HEK293 (cell line): ENCODE results near the gene TNFRSF25.

Experiments used
- CTCF ChIA-PET: fragments of 350-600 bp; formaldehyde crosslinking; extraction: SDS; loops from one replicate; lab custom pipeline; 2021; ENCODE audit warnings: antibody characterized with exemption; lab: Yijun Ruan, JAX
- POLR2A ChIA-PET: fragments of 300-600 bp; formaldehyde crosslinking; extraction: SDS; loops from one replicate; lab custom pipeline; 2020; ENCODE audit warnings: antibody characterized with exemption, inconsistent platforms; lab: Yijun Ruan, JAX
- H3K27ac ChIP-seq: fragments of 200-500 bp; sonication (Bioruptor generic); 2 replicates; pipeline ENCODE4 v1.5.1; 2014; ENCODE audit warnings: low read depth, low read length, control low read depth, inconsistent platforms; ENCODE audit errors: extremely low read depth
- H3K36me3 ChIP-seq, 2 experiments: fragments of 200-500 bp in 1 of 2; sonication (Bioruptor generic) in 1 of 2; 1 replicate in 1 of 2; 2 replicates in 1 of 2; pipeline ENCODE4 v1.5.1; 2014 to 2017; ENCODE audit warnings: inconsistent platforms in 2 of 2, low read length in 2 of 2; ENCODE audit not compliant: control insufficient read depth in 2 of 2, insufficient read depth in 1 of 2
- H3K4me1 ChIP-seq: fragments of 200-500 bp; sonication (Bioruptor generic); 2 replicates; pipeline ENCODE4 v1.5.1; 2014; ENCODE audit warnings: mild to moderate bottlenecking, low read length, inconsistent platforms; ENCODE audit not compliant: control insufficient read depth, insufficient read depth
- H3K4me3 ChIP-seq: 2 replicates; pipeline ENCODE4 v1.5.1; 2011; ENCODE audit warnings: low read depth, mild to moderate bottlenecking, control low read depth, low read length, moderate library complexity
- H3K9me3 ChIP-seq: fragments of 200-500 bp; sonication (Bioruptor generic); 2 replicates; pipeline ENCODE4 v1.5.1; 2014; ENCODE audit warnings: low read depth, low read length, inconsistent platforms; ENCODE audit not compliant: control insufficient read depth, insufficient read depth
- GLI2 ChIP-seq: fragments of 450-650 bp; formaldehyde crosslinking; IDR thresholded peaks from 2 replicates; pipeline ENCODE4; 2017; ENCODE audit warnings: missing biosample characterization, missing genetic modification characterization, low read depth, borderline replicate concordance
- GLIS1 ChIP-seq: fragments of 450-650 bp; formaldehyde crosslinking; IDR thresholded peaks from 2 replicates; pipeline ENCODE4 v1.5.1; 2016; ENCODE audit warnings: missing biosample characterization, missing genetic modification characterization
- SP3 ChIP-seq: fragments of 450-650 bp; formaldehyde crosslinking; IDR thresholded peaks from 2 replicates; pipeline ENCODE4 v1.5.1; 2016; ENCODE audit warnings: missing biosample characterization, missing genetic modification characterization
- TCF7L2 ChIP-seq: IDR thresholded peaks from 2 replicates; pipeline ENCODE4 v1.6.1; 2011; ENCODE audit warnings: low read depth, mild to moderate bottlenecking, inconsistent platforms, low read length, moderate library complexity, borderline replicate concordance
- ZNF341 ChIP-seq: fragments of 450-650 bp; formaldehyde crosslinking; IDR thresholded peaks from 2 replicates; pipeline ENCODE4; 2016; ENCODE audit warnings: low read depth, missing biosample characterization, missing genetic modification characterization
- ZNF366 ChIP-seq: fragments of 450-650 bp; formaldehyde crosslinking; conservative IDR thresholded peaks from 2 replicates; pipeline ENCODE4 v1.5.1; 2016; ENCODE audit warnings: missing biosample characterization, missing genetic modification characterization
- ZNF544 ChIP-seq: fragments of 450-650 bp; formaldehyde crosslinking; IDR thresholded peaks from 2 replicates; pipeline ENCODE4 v1.5.0; 2017; ENCODE audit warnings: missing biosample characterization, missing genetic modification characterization
- ZNF548 ChIP-seq: fragments of 450-650 bp; formaldehyde crosslinking; IDR thresholded peaks from 2 replicates; pipeline ENCODE4 v1.5.1; 2016; ENCODE audit warnings: missing biosample characterization, missing genetic modification characterization
- ZNF596 ChIP-seq: fragments of 450-650 bp; IDR thresholded peaks from 2 replicates; pipeline ENCODE4 v1.5.0; 2018; ENCODE audit warnings: missing biosample characterization, mild to moderate bottlenecking, missing genetic modification characterization, moderate library complexity
- ZNF785 ChIP-seq: fragments of 450-650 bp; formaldehyde crosslinking; IDR thresholded peaks from 2 replicates; pipeline ENCODE4 v1.5.1; 2016; ENCODE audit warnings: missing biosample characterization, missing genetic modification characterization
- TF ChIP-seq, protein P1 (sequence below): fragments of 450-650 bp; formaldehyde crosslinking; IDR thresholded peaks from 2 replicates; pipeline ENCODE4 v1.5.1; 2017; ENCODE audit warnings: missing biosample characterization, mild to moderate bottlenecking, missing genetic modification characterization, moderate library complexity
- TF ChIP-seq, protein P2 (sequence below): fragments of 450-650 bp; formaldehyde crosslinking; IDR thresholded peaks from 2 replicates; pipeline ENCODE4 v1.5.1; 2016; ENCODE audit warnings: missing biosample characterization, missing genetic modification characterization
- TF ChIP-seq, protein P3 (sequence below): fragments of 450-650 bp; formaldehyde crosslinking; IDR thresholded peaks from 2 replicates; pipeline ENCODE4 v1.5.1; 2016; ENCODE audit warnings: missing biosample characterization, missing genetic modification characterization
- TF ChIP-seq, protein P4 (sequence below): fragments of 450-650 bp; formaldehyde crosslinking; conservative IDR thresholded peaks from 2 replicates; pipeline ENCODE4 v1.5.1; 2016; ENCODE audit warnings: low read depth, missing biosample characterization, missing genetic modification characterization
- TF ChIP-seq, protein P5 (sequence below): fragments of 450-650 bp; formaldehyde crosslinking; IDR thresholded peaks from 2 replicates; pipeline ENCODE4 v1.5.1; 2016; ENCODE audit warnings: missing biosample characterization, missing genetic modification characterization, borderline replicate concordance
- TF ChIP-seq, protein P6 (sequence below): fragments of 450-650 bp; formaldehyde crosslinking; optimal IDR thresholded peaks from 2 replicates; pipeline ENCODE3; 2016; ENCODE audit warnings: missing biosample characterization, mild to moderate bottlenecking, missing genetic modification characterization
- TF ChIP-seq, protein P7 (sequence below): fragments of 450-650 bp; formaldehyde crosslinking; IDR thresholded peaks from 2 replicates; pipeline ENCODE4 v1.5.1; 2016; ENCODE audit warnings: missing biosample characterization, missing genetic modification characterization, borderline replicate concordance
- TF ChIP-seq, protein P8 (sequence below): fragments of 450-650 bp; formaldehyde crosslinking; IDR thresholded peaks from 2 replicates; pipeline ENCODE4 v1.5.1; 2016; ENCODE audit warnings: missing biosample characterization, missing genetic modification characterization

Gene TNFRSF25

DNA sequence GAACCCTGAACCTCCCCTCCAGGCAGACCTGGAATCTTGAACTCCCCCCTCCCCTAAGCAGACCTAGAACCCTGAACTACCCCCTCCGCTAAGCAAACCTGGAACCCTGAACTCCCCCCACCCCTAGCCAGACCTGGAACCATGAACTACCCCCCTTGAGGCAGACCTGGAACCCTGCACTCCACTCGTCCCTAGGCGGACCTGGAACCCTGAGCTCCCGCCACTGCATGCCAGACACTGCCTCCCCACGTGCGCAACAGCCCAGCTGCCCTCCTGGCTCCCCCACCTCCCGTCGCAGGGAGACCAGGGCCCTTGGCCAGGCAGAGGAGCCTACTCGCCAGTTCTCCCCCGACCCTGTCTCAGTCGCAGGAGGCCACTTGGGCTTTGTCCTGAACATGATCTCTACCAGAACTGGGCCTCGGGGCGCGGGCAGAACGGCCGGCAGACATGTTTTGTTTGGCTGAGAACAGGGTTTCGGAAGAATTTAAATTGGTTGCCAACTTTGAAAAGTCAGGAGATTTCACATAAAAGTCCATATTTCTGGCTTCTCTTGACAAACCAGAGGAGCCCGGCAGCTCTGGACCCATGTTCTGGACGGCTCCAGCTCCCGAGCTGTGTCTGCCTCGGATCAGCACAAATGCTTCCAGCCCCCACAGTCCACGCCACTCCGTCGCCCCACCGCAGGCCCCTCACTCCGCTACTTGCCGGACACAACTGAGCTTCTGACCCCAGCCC is 34.7 kb upstream of the TNFRSF25 start:
- ChIA-PET POLR2A (interaction anchor here (1.9 kb wide), 1 partner anchor 10 kb away, joined by 4 read pairs; the partner anchor contains the start of gene PLEKHG5), CTCF (interaction anchor here (0.6 kb wide), 1 partner anchor 23 kb away, joined by 3 read pairs; no protein-coding TSS in a partner anchor)
- Histone ChIP-seq H3K4me3 (no peak overlapping the region), H3K36me3 (no peaks in the 10 kb centered on the region), H3K27ac (no peak overlapping the region), H3K9me3 (no peaks in the 10 kb centered on the region), H3K4me1 (no peaks in the 10 kb centered on the region)
- TF ChIP-seq, protein P1, sequence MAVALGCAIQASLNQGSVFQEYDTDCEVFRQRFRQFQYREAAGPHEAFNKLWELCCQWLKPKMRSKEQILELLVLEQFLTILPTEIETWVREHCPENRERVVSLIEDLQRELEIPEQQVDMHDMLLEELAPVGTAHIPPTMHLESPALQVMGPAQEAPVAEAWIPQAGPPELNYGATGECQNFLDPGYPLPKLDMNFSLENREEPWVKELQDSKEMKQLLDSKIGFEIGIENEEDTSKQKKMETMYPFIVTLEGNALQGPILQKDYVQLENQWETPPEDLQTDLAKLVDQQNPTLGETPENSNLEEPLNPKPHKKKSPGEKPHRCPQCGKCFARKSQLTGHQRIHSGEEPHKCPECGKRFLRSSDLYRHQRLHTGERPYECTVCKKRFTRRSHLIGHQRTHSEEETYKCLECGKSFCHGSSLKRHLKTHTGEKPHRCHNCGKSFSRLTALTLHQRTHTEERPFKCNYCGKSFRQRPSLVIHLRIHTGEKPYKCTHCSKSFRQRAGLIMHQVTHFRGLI, result no peak
- TF ChIP-seq, protein P2, sequence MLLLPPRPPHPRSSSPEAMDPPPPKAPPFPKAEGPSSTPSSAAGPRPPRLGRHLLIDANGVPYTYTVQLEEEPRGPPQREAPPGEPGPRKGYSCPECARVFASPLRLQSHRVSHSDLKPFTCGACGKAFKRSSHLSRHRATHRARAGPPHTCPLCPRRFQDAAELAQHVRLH (tag by site-specific recombination), result no peak
- TF ChIP-seq ZNF785 (tag by site-specific recombination), result no peak
- no peak for TF ChIP-seq ZNF366
- TF ChIP-seq, protein P3, sequence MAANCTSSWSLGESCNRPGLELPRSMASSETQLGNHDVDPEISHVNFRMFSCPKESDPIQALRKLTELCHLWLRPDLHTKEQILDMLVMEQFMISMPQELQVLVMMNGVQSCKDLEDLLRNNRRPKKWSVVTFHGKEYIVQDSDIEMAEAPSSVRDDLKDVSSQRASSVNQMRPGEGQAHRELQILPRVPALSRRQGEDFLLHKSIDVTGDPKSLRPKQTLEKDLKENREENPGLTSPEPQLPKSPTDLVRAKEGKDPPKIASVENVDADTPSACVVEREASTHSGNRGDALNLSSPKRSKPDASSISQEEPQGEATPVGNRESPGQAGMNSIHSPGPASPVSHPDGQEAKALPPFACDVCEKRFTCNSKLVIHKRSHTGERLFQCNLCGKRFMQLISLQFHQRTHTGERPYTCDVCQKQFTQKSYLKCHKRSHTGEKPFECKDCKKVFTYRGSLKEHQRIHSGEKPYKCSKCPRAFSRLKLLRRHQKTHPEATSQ (tag by site-specific recombination), result no peak
- TF ChIP-seq, protein P4, sequence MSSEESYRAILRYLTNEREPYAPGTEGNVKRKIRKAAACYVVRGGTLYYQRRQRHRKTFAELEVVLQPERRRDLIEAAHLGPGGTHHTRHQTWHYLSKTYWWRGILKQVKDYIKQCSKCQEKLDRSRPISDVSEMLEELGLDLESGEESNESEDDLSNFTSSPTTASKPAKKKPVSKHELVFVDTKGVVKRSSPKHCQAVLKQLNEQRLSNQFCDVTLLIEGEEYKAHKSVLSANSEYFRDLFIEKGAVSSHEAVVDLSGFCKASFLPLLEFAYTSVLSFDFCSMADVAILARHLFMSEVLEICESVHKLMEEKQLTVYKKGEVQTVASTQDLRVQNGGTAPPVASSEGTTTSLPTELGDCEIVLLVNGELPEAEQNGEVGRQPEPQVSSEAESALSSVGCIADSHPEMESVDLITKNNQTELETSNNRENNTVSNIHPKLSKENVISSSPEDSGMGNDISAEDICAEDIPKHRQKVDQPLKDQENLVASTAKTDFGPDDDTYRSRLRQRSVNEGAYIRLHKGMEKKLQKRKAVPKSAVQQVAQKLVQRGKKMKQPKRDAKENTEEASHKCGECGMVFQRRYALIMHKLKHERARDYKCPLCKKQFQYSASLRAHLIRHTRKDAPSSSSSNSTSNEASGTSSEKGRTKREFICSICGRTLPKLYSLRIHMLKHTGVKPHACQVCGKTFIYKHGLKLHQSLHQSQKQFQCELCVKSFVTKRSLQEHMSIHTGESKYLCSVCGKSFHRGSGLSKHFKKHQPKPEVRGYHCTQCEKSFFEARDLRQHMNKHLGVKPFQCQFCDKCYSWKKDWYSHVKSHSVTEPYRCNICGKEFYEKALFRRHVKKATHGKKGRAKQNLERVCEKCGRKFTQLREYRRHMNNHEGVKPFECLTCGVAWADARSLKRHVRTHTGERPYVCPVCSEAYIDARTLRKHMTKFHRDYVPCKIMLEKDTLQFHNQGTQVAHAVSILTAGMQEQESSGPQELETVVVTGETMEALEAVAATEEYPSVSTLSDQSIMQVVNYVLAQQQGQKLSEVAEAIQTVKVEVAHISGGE (tag by site-specific recombination), result no peak
- no peak for TF ChIP-seq SP3
- TF ChIP-seq ZNF544 (tag by site-specific recombination), result no peak
- no peak for TF ChIP-seq ZNF548
- TF ChIP-seq ZNF341 (tag by site-specific recombination), result peak; percentile 9; the same call in 1 of the 2 replicates
- TF ChIP-seq, protein P5, sequence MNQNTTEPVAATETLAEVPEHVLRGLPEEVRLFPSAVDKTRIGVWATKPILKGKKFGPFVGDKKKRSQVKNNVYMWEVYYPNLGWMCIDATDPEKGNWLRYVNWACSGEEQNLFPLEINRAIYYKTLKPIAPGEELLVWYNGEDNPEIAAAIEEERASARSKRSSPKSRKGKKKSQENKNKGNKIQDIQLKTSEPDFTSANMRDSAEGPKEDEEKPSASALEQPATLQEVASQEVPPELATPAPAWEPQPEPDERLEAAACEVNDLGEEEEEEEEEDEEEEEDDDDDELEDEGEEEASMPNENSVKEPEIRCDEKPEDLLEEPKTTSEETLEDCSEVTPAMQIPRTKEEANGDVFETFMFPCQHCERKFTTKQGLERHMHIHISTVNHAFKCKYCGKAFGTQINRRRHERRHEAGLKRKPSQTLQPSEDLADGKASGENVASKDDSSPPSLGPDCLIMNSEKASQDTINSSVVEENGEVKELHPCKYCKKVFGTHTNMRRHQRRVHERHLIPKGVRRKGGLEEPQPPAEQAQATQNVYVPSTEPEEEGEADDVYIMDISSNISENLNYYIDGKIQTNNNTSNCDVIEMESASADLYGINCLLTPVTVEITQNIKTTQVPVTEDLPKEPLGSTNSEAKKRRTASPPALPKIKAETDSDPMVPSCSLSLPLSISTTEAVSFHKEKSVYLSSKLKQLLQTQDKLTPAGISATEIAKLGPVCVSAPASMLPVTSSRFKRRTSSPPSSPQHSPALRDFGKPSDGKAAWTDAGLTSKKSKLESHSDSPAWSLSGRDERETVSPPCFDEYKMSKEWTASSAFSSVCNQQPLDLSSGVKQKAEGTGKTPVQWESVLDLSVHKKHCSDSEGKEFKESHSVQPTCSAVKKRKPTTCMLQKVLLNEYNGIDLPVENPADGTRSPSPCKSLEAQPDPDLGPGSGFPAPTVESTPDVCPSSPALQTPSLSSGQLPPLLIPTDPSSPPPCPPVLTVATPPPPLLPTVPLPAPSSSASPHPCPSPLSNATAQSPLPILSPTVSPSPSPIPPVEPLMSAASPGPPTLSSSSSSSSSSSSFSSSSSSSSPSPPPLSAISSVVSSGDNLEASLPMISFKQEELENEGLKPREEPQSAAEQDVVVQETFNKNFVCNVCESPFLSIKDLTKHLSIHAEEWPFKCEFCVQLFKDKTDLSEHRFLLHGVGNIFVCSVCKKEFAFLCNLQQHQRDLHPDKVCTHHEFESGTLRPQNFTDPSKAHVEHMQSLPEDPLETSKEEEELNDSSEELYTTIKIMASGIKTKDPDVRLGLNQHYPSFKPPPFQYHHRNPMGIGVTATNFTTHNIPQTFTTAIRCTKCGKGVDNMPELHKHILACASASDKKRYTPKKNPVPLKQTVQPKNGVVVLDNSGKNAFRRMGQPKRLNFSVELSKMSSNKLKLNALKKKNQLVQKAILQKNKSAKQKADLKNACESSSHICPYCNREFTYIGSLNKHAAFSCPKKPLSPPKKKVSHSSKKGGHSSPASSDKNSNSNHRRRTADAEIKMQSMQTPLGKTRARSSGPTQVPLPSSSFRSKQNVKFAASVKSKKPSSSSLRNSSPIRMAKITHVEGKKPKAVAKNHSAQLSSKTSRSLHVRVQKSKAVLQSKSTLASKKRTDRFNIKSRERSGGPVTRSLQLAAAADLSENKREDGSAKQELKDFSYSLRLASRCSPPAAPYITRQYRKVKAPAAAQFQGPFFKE (tag by site-specific recombination), result no peak
- TF ChIP-seq, protein P6, sequence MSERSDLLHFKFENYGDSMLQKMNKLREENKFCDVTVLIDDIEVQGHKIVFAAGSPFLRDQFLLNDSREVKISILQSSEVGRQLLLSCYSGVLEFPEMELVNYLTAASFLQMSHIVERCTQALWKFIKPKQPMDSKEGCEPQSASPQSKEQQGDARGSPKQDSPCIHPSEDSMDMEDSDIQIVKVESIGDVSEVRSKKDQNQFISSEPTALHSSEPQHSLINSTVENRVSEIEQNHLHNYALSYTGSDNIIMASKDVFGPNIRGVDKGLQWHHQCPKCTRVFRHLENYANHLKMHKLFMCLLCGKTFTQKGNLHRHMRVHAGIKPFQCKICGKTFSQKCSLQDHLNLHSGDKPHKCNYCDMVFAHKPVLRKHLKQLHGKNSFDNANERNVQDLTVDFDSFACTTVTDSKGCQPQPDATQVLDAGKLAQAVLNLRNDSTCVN (tag by site-specific recombination), result no peak
- no peak for TF ChIP-seq GLIS1 (tag by site-specific recombination)
- no peak for TF ChIP-seq GLI2
- TF ChIP-seq TCF7L2, result no peak
- no peak for TF ChIP-seq ZNF596
- TF ChIP-seq, protein P7, sequence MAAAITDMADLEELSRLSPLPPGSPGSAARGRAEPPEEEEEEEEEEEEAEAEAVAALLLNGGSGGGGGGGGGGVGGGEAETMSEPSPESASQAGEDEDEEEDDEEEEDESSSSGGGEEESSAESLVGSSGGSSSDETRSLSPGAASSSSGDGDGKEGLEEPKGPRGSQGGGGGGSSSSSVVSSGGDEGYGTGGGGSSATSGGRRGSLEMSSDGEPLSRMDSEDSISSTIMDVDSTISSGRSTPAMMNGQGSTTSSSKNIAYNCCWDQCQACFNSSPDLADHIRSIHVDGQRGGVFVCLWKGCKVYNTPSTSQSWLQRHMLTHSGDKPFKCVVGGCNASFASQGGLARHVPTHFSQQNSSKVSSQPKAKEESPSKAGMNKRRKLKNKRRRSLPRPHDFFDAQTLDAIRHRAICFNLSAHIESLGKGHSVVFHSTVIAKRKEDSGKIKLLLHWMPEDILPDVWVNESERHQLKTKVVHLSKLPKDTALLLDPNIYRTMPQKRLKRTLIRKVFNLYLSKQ, result no peak
- TF ChIP-seq, protein P8, sequence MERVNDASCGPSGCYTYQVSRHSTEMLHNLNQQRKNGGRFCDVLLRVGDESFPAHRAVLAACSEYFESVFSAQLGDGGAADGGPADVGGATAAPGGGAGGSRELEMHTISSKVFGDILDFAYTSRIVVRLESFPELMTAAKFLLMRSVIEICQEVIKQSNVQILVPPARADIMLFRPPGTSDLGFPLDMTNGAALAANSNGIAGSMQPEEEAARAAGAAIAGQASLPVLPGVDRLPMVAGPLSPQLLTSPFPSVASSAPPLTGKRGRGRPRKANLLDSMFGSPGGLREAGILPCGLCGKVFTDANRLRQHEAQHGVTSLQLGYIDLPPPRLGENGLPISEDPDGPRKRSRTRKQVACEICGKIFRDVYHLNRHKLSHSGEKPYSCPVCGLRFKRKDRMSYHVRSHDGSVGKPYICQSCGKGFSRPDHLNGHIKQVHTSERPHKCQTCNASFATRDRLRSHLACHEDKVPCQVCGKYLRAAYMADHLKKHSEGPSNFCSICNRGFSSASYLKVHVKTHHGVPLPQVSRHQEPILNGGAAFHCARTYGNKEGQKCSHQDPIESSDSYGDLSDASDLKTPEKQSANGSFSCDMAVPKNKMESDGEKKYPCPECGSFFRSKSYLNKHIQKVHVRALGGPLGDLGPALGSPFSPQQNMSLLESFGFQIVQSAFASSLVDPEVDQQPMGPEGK (tag by site-specific recombination), result peak; percentile 28; the same call in 1 of the 2 replicates
